NCI-H2227 treated with DMSO at 0.1 percent for 48 hours (cell line): Measurements from ENCODE around the gene PRSS57.
"Not testable (repeated sequence)": the region's sequence is repeated elsewhere in the genome, so short reads cannot be mapped to it uniquely, and the experiment has no call there.

Experiments
- DNase-seq: peaks from one replicate; lab custom pipeline; 2025; lab: John Stamatoyannopoulos, UW

Gene PRSS57

GRCh38 chr19:723247-723646 is 28.0 kb upstream of the PRSS57 start:
- no peak for DNase-seq

- DNase-seq: no peak
These were observed 27.4 kb upstream of the PRSS57 start for GRCh38 chr19:722553-723101.

GRCh38 chr19:720345-721160 is 25.3 kb upstream of the PRSS57 start:
- DNase-seq: no peak

- peak; percentile 20 for DNase-seq
These were observed 24.5 kb upstream of the PRSS57 start for GRCh38 chr19:719636-720344.

- no peak for DNase-seq
These were observed 23.8 kb upstream of the PRSS57 start for GRCh38 chr19:718991-719512.

GRCh38 chr19:718251-718951 is 23.1 kb upstream of the PRSS57 start:
- no peak for DNase-seq

- no peak for DNase-seq
These were observed 20.1 kb upstream of the PRSS57 start for GRCh38 chr19:715347-715746.

- no peak for DNase-seq
These were observed 16.0 kb upstream of the PRSS57 start for GRCh38 chr19:711254-711653.

GRCh38 chr19:710767-711166 is 15.5 kb upstream of the PRSS57 start:
- no peak for DNase-seq

- DNase-seq: no peak
These were observed 14.8 kb upstream of the PRSS57 start for GRCh38 chr19:709965-710571.

- DNase-seq: no peak
These were observed 14.1 kb upstream of the PRSS57 start for GRCh38 chr19:709196-709964.

- peak; percentile 9 for DNase-seq
These were observed 13.2 kb upstream of the PRSS57 start, which contains the start of gene PALM for GRCh38 chr19:708154-709143. Gene PALM, plus strand, starts transcription at chr19:708935. Its CDS starts 212 bp downstream, at chr19:709147.

GRCh38 chr19:704447-704741 is 9.1 kb upstream of the PRSS57 start:
- DNase-seq: no peak

GRCh38 chr19:703651-704446 is 8.6 kb upstream of the PRSS57 start:
- no peak for DNase-seq

- no peak for DNase-seq
These were observed 8.0 kb upstream of the PRSS57 start for GRCh38 chr19:703329-703650.

- not testable (repeated sequence) for DNase-seq
These were observed 7.6 kb upstream of the PRSS57 start for GRCh38 chr19:702847-703246.

GRCh38 chr19:699885-700284 is 4.6 kb upstream of the PRSS57 start:
- DNase-seq: not testable (repeated sequence)

- not testable (repeated sequence) for DNase-seq
These were observed 3.3 kb upstream of the PRSS57 start for GRCh38 chr19:698529-698928.
